Motor neuron (in vitro differentiated cells): Measurements from ENCODE around the gene PRMT1. TPM values are rescaled to one million over a fixed set of nuclear protein-coding genes. Genes with fewer than 3 reads are reported as not detected.

Source experiments
- ATAC-seq, 8 experiments: fragments of 200-7000 bp; cut with Tn5 transposase; replicated peaks in 6 of 8; 2 replicates each; pipeline ENCODE4 v1.8.0; 2021; ENCODE audit warnings: mild to moderate bottlenecking in 8 of 8, moderate library complexity in 8 of 8
- H3K27ac ChIP-seq, 2 donors: fragments of 250-450 bp; sonication (Bioruptor Pico); 2 replicates each; pipeline ENCODE4 v1.9.0; 2021; ENCODE audit warnings: antibody characterized with exemption in 2 of 2, mild to moderate bottlenecking in 2 of 2, moderate library complexity in 1 of 2
- H3K4me1 ChIP-seq, 2 donors: fragments of 250-450 bp; sonication (Bioruptor Pico); replicated peaks in 1 of 2; 2 replicates each; pipeline ENCODE4 v1.6.1; 2021; ENCODE audit warnings: antibody characterized with exemption in 2 of 2, mild to moderate bottlenecking in 2 of 2, moderate library complexity in 1 of 2
- H3K4me3 ChIP-seq, 5 donors: fragments of 250-450 bp; sonication (Bioruptor Pico); 2 replicates each; pipeline ENCODE4 v1.9.0; 2021; ENCODE audit warnings: antibody characterized with exemption in 5 of 5, mild to moderate bottlenecking in 5 of 5, moderate library complexity in 4 of 5
- WGBS, 10 experiments: fragments of 450-650 bp; shearing (Covaris generic); methylation state at CpG; one replicate each; pipeline ENCODE4 v1.0.0; 2022; 5-methylcytosine and 5-hydroxymethylcytosine counted together
- in situ Hi-C, 9 experiments: fragments of 400-800 bp; cut with MboI; loops; one replicate each; pipeline ENCODE4 v1.15.0; 2021; ENCODE audit warnings: low sequenced_read_pairs in 9 of 9, low pct_unique_long_range_greater_than_20kb in 2 of 9; ENCODE audit not compliant: unreplicated experiment in 9 of 9
- total RNA-seq, 8 experiments: library from RNA; unstranded; fragments of 300-600 nt; gene quantifications; 2 replicates each; pipeline versions ENCODE4 v1.2.3 to v1.2.4, GENCODE V29; 2022

PRMT1 gene
- total RNA-seq, 8 experiments from 2014 or later = 190 to 369 (median 229) TPM

- Histone ChIP-seq H3K4me1 (peaks cover 33% of the 10 kb centered on the region in 2 donors), H3K27ac (peak within 1 kb of the TSS; percentile 82 to 98), H3K4me3 (peak within 1 kb of the TSS; percentile 27 to 42 (median 39))
- 0 to 10% (median 0%) methylated on average over 2 to 17 of the region's 51 CpGs; no CpG with 5 or more reads in 5 of the 10 experiments for WGBS, 10 experiments
- in situ Hi-C loops = no loop called here
- peak; percentile 54 to 79 (median 76) for ATAC-seq
Measured at GRCh38 chr19:49640113-49640898, 36.8 kb upstream of the PRMT1 start, which contains the start of gene RRAS. Gene RRAS (minus strand): TSS chr19:49640143. CDS start chr19:49640098, 45 bp downstream.

- H3K27ac ChIP-seq = peak within 1 kb of the TSS; percentile 85 to 98
- peak within 1 kb of the TSS; percentile 73 to 95 (median 87) for H3K4me3 ChIP-seq
- H3K4me1 ChIP-seq = peaks cover 19 to 24% of the 10 kb centered on the region in 2 donors
- in situ Hi-C loops = no loop called here
- 0 to 1% (median 0%) methylated on average over 3 to 15 of the region's 87 CpGs; no CpG with 5 or more reads in 4 of the 10 experiments for WGBS, 10 experiments
- peak; percentile 30 to 64 (median 54) for ATAC-seq
Measured at GRCh38 chr19:49641688-49642491, 35.2 kb upstream of the PRMT1 start, which contains the start of gene SCAF1. Gene SCAF1 (plus strand): TSS chr19:49642209. CDS start chr19:49645027, 2,818 bp downstream.

- H3K4me3 ChIP-seq = peak overlapping the region; percentile 73 to 95 (median 87)
- H3K27ac ChIP-seq = peak overlapping the region; percentile 85 to 97
- in situ Hi-C loops = no loop called here
- 0 to 17% (median 2%) methylated on average over 1 to 3 of the region's 5 CpGs; no CpG with 5 or more reads in 2 of the 10 experiments for WGBS, 10 experiments
- peaks cover 19 to 22% of the 10 kb centered on the region in 2 donors for H3K4me1 ChIP-seq
- no peak for ATAC-seq
Measured at GRCh38 chr19:49642492-49643035, 34.5 kb upstream of the PRMT1 start.

- ATAC-seq = no peak
- WGBS, 10 experiments = 40 to 100% (median 83%) methylated on average over 1 to 2 of the region's 2 CpGs; no CpG with 5 or more reads in 1 of the 10 experiments
- peaks cover 15 to 17% of the 10 kb centered on the region in 2 donors for H3K4me1 ChIP-seq
- H3K4me3 ChIP-seq = peak overlapping the region in 1 of 5 donors; percentile 78
- in situ Hi-C loops = no loop called here
- no peak overlapping the region for H3K27ac ChIP-seq
Measured at GRCh38 chr19:49643466-49643865, 33.6 kb upstream of the PRMT1 start.

- in situ Hi-C loops = no loop called here
- Histone ChIP-seq H3K4me3 (no peak overlapping the region), H3K4me1 (peaks cover 11 to 16% of the 10 kb centered on the region in 2 donors), H3K27ac (no peak overlapping the region)
- ATAC-seq = no peak
- WGBS, 10 experiments = 80% methylated on average over 1 of the region's 11 CpGs; no CpG with 5 or more reads in 9 of the 10 experiments
Measured at GRCh38 chr19:49645592-49645991, 31.5 kb upstream of the PRMT1 start.

GRCh38 chr19:49645995-49646394 lies 31.1 kb upstream of the PRMT1 start:
- H3K27ac ChIP-seq = no peak overlapping the region
- ATAC-seq = no peak
- peaks cover 11 to 13% of the 10 kb centered on the region in 2 donors for H3K4me1 ChIP-seq
- no peak overlapping the region for H3K4me3 ChIP-seq
- in situ Hi-C loops = no loop called here
- no CpG with 5 or more reads among the region's 13 CpGs for WGBS, 10 experiments

DNA sequence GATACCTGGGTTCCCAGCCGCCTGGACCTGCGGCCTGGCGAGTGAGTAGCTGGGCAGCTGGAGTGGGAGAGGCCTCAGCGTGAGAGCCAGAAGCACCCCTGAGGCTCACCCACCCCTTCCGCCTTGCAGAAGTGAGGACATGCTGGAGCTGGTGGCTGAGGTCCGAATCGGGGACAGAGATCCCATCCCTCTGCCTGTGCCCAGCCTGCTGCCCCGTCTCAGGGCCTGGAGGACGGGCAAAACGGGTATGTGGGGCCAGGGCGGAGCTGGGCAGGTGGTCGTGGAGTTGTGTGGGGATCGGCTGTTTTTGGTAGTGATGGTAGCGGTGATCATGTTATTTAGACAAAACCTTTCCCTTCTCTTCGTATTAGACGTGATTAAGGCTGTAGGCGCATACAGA lies 30.5 kb upstream of the PRMT1 start:
- in situ Hi-C loops = no loop called here
- no peak overlapping the region for H3K4me3 ChIP-seq
- H3K27ac ChIP-seq = no peak overlapping the region
- ATAC-seq = no peak
- 53 to 100% (median 87%) methylated on average over 1 to 7 of the region's 17 CpGs; no CpG with 5 or more reads in 3 of the 10 experiments for WGBS, 10 experiments
- H3K4me1 ChIP-seq = peaks cover 6 to 9% of the 10 kb centered on the region in 2 donors

GRCh38 chr19:49651029-49651819 lies 25.8 kb upstream of the PRMT1 start:
- no peaks in the 10 kb centered on the region for H3K4me1 ChIP-seq
- WGBS, 10 experiments = 89 to 100% methylated on average over 5 to 9 of the region's 72 CpGs; no CpG with 5 or more reads in 8 of the 10 experiments
- H3K4me3 ChIP-seq = no peak overlapping the region
- ATAC-seq = peak in 3 of 8 experiments; percentile 8 to 15 (median 11)
- H3K27ac ChIP-seq = no peak overlapping the region
- in situ Hi-C loops = no loop called here

DNA sequence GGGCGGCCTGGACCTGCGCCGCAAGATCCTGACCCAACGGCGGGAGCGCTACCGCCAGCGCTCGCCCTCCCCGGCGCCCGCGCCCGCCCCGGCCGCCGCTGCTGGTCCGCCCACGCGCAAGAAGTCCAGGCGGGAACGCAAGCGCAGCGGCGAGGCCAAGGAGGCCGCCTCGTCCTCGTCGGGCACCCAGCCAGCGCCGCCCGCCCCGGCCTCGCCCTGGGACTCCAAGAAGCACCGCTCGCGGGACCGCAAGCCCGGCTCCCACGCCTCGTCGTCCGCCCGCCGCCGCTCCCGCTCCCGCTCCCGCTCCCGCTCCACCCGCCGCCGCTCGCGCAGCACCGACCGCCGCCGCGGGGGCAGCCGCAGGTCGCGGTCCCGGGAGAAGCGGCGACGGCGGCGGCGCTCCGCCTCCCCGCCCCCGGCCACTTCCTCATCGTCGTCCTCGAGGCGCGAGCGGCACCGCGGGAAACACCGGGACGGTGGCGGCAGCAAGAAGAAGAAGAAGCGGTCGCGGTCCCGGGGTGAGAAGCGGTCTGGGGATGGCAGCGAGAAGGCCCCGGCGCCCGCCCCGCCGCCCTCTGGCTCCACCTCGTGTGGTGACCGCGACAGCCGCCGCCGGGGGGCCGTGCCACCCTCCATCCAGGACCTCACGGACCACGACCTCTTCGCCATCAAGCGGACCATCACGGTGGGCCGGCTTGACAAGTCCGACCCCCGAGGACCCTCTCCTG lies 25.1 kb upstream of the PRMT1 start:
- no peak overlapping the region for H3K4me3 ChIP-seq
- H3K27ac ChIP-seq = no peak overlapping the region
- ATAC-seq = peak in 1 of 8 experiments; percentile 3
- WGBS, 10 experiments = 80 to 100% (median 97%) methylated on average over 1 to 20 of the region's 110 CpGs; no CpG with 5 or more reads in 5 of the 10 experiments
- in situ Hi-C loops = no loop called here
- peaks cover 0 to 4% of the 10 kb centered on the region in 2 donors for H3K4me1 ChIP-seq

GRCh38 chr19:49652551-49653465 lies 24.3 kb upstream of the PRMT1 start:
- 80 to 100% (median 100%) methylated on average over 1 to 11 of the region's 58 CpGs; no CpG with 5 or more reads in 4 of the 10 experiments for WGBS, 10 experiments
- peak in 1 of 8 experiments; percentile 3 for ATAC-seq
- in situ Hi-C loops = no loop called here

GRCh38 chr19:49653466-49653806 lies 23.6 kb upstream of the PRMT1 start:
- Histone ChIP-seq H3K27ac (no peak overlapping the region), H3K4me1 (peaks cover 0 to 4% of the 10 kb centered on the region in 2 donors), H3K4me3 (no peak overlapping the region)
- no CpG with 5 or more reads among the region's 13 CpGs for WGBS, 10 experiments
- ATAC-seq = no peak
- in situ Hi-C loops = no loop called here

More at GRCh38 chr19:49652551-49653465, 24.3 kb upstream of the PRMT1 start:
- Histone ChIP-seq H3K27ac (no peak overlapping the region), H3K4me3 (no peak overlapping the region), H3K4me1 (peaks cover 0 to 4% of the 10 kb centered on the region in 2 donors)
